WTC11 (cell line): Measurements from ENCODE around the gene CAPN2. TPM values are rescaled to one million over a fixed set of nuclear protein-coding genes. Genes with fewer than 3 reads are reported as not detected.

Source experiments
- ATAC-seq: fragments of 200-7000 bp; cut with Tn5 transposase; 2 replicates; pipeline ENCODE4 v1.10.0; 2021; ENCODE audit warnings: mild to moderate bottlenecking, moderate library complexity
- CTCF ChIA-PET: fragments of 300-600 bp; sonication (Branson Sonifier 250); formaldehyde crosslinking; loops from one replicate; lab custom pipeline; 2021; ENCODE audit warnings: antibody characterized with exemption; lab: Charles Lee
- POLR2A ChIA-PET: fragments of 350-600 bp; sonication (Branson Sonifier 250); formaldehyde crosslinking; loops from one replicate; lab custom pipeline; 2021; ENCODE audit warnings: antibody characterized with exemption; lab: Charles Lee
- DNase-seq: peaks from one replicate; pipeline ENCODE4 v3.0.0; 2021; ENCODE audit warnings: low spot score
- H3K27ac Mint-ChIP-seq: 2 replicates; pipeline ENCODE4 v1.8.0; 2021; ENCODE audit warnings: mixed read lengths
- H3K27me3 Mint-ChIP-seq: 2 replicates; pipeline ENCODE4 v1.8.0; 2021; ENCODE audit warnings: low read depth, mild to moderate bottlenecking, moderate library complexity, mixed read lengths
- H3K36me3 Mint-ChIP-seq: 2 replicates; pipeline ENCODE4 v1.8.0; 2021; ENCODE audit warnings: mixed read lengths
- H3K4me1 Mint-ChIP-seq: 2 replicates; pipeline ENCODE4 v1.8.0; 2022; ENCODE audit warnings: mixed read lengths
- H3K4me3 Mint-ChIP-seq: 2 replicates; pipeline ENCODE4 v1.8.0; 2021; ENCODE audit warnings: mild to moderate bottlenecking, moderate library complexity, mixed read lengths
- H3K9me3 Mint-ChIP-seq: 2 replicates; pipeline ENCODE4 v1.8.0; 2021; ENCODE audit warnings: mixed read lengths
- AR ChIP-seq: fragments of 250-450 bp; sonication (Bioruptor Pico); IDR thresholded peaks from 2 replicates; pipeline ENCODE4 v1.9.0; 2021; ENCODE audit warnings: mild to moderate bottlenecking
- ARID4B ChIP-seq: sonication (generic); formaldehyde crosslinking; IDR thresholded peaks from 2 replicates; pipeline ENCODE4 v1.8.0; 2023; ENCODE audit warnings: missing genetic modification reagents, mild to moderate bottlenecking, borderline replicate concordance
- ATF1 ChIP-seq: sonication (generic); formaldehyde crosslinking; IDR thresholded peaks from 2 replicates; pipeline ENCODE4 v1.8.1; 2023; ENCODE audit warnings: mild to moderate bottlenecking, moderate library complexity, missing genetic modification reagents
- ATF3 ChIP-seq: sonication (generic); formaldehyde crosslinking; conservative IDR thresholded peaks from 2 replicates; pipeline ENCODE4 v1.8.1; 2022; ENCODE audit warnings: mild to moderate bottlenecking, missing genetic modification reagents
- CREM ChIP-seq: sonication (generic); formaldehyde crosslinking; IDR thresholded peaks from 2 replicates; pipeline ENCODE4 v1.8.1; 2022; ENCODE audit warnings: mild to moderate bottlenecking, missing genetic modification reagents, moderate library complexity
- FOXP4 ChIP-seq: sonication (generic); formaldehyde crosslinking; IDR thresholded peaks from 2 replicates; pipeline ENCODE4 v1.8.0; 2022; ENCODE audit warnings: mild to moderate bottlenecking, missing genetic modification reagents
- HMGA2 ChIP-seq: fragments of 250-450 bp; sonication (Bioruptor Pico); IDR thresholded peaks from 2 replicates; pipeline ENCODE4 v1.4.0; 2021; ENCODE audit warnings: mild to moderate bottlenecking, moderate library complexity
- MYBL2 ChIP-seq: sonication (generic); formaldehyde crosslinking; IDR thresholded peaks from 2 replicates; pipeline ENCODE4 v1.8.1; 2023; ENCODE audit warnings: mild to moderate bottlenecking, moderate library complexity, missing genetic modification reagents
- NR1H2 ChIP-seq: sonication (generic); formaldehyde crosslinking; IDR thresholded peaks from 2 replicates; pipeline ENCODE4 v1.9.0; 2021; ENCODE audit warnings: mild to moderate bottlenecking, moderate library complexity, missing genetic modification reagents
- NR3C1 ChIP-seq: sonication (generic); formaldehyde crosslinking; conservative IDR thresholded peaks from 2 replicates; pipeline ENCODE4 v1.8.1; 2023; ENCODE audit warnings: low read depth, mild to moderate bottlenecking, missing genetic modification reagents
- PRDM15 ChIP-seq: sonication (generic); formaldehyde crosslinking; IDR thresholded peaks from 2 replicates; pipeline ENCODE4 v1.8.0; 2022; ENCODE audit warnings: missing genetic modification reagents
- TCF7 ChIP-seq: sonication (generic); formaldehyde crosslinking; IDR thresholded peaks from 2 replicates; pipeline ENCODE4 v1.8.0; 2022; ENCODE audit warnings: mild to moderate bottlenecking, low read depth, missing genetic modification reagents, moderate library complexity
- ZBTB43 ChIP-seq: sonication (generic); formaldehyde crosslinking; IDR thresholded peaks from 2 replicates; pipeline ENCODE4 v1.8.1; 2023; ENCODE audit warnings: mild to moderate bottlenecking, missing genetic modification reagents
- ZNF281 ChIP-seq: sonication (generic); formaldehyde crosslinking; IDR thresholded peaks from 2 replicates; pipeline ENCODE4 v1.8.0; 2023; ENCODE audit warnings: mild to moderate bottlenecking, missing genetic modification reagents
- total RNA-seq: library from RNA; stranded (reverse); gene quantifications from 3 replicates; pipeline ENCODE4 v1.2.3, GENCODE V29; 2021

CAPN2 gene
- total RNA-seq, 1 experiment from 2014 or later = 21.3 TPM

GRCh38 chr1:223793716-223794115, 81.4 kb downstream of the CAPN2 start (continued):
- TF ChIP-seq ZBTB43 (CRISPR knock-in tag) = no peak

- DNase-seq (no peak), ATAC-seq (no peak)
- H3K4me3 Mint-ChIP-seq = no peak overlapping the region
- no peaks in the 10 kb centered on the region for H3K27me3 Mint-ChIP-seq
- H3K9me3 Mint-ChIP-seq = no peaks in the 10 kb centered on the region
- H3K4me1 Mint-ChIP-seq = no peaks in the 10 kb centered on the region
- CTCF ChIA-PET = no interaction called here
- POLR2A ChIA-PET = no interaction called here
- peaks cover 45% of the 10 kb centered on the region for H3K36me3 Mint-ChIP-seq
- H3K27ac Mint-ChIP-seq = no peak overlapping the region
- no peak for TF ChIP-seq PRDM15 (CRISPR knock-in tag)
- no peak for TF ChIP-seq CREM (CRISPR knock-in tag)
- TF ChIP-seq ARID4B (CRISPR knock-in tag) = no peak
- TF ChIP-seq ATF3 (CRISPR knock-in tag) = no peak
- TF ChIP-seq ZNF281 (CRISPR knock-in tag) = no peak
- no peak for TF ChIP-seq ATF1
- TF ChIP-seq NR3C1 (CRISPR knock-in tag) = no peak
- TF ChIP-seq TCF7 = no peak
- TF ChIP-seq MYBL2 = no peak
- TF ChIP-seq NR1H2 = no peak
- no peak for TF ChIP-seq FOXP4 (CRISPR knock-in tag)
- no peak for TF ChIP-seq HMGA2 (CRISPR knock-in tag)
- no peak for TF ChIP-seq AR (CRISPR knock-in tag)
These were observed 82.0 kb downstream of the CAPN2 start for GRCh38 chr1:223794136-223794880.
